GM21515 (cell line): ENCODE results near the gene HIVEP2.

Experiments
- ATAC-seq: cut with Tn5 transposase; IDR thresholded peaks from one replicate; pipeline ENCODE4 v1.9.1; 2021; ENCODE audit not compliant: unreplicated experiment

HIVEP2 gene

DNA sequence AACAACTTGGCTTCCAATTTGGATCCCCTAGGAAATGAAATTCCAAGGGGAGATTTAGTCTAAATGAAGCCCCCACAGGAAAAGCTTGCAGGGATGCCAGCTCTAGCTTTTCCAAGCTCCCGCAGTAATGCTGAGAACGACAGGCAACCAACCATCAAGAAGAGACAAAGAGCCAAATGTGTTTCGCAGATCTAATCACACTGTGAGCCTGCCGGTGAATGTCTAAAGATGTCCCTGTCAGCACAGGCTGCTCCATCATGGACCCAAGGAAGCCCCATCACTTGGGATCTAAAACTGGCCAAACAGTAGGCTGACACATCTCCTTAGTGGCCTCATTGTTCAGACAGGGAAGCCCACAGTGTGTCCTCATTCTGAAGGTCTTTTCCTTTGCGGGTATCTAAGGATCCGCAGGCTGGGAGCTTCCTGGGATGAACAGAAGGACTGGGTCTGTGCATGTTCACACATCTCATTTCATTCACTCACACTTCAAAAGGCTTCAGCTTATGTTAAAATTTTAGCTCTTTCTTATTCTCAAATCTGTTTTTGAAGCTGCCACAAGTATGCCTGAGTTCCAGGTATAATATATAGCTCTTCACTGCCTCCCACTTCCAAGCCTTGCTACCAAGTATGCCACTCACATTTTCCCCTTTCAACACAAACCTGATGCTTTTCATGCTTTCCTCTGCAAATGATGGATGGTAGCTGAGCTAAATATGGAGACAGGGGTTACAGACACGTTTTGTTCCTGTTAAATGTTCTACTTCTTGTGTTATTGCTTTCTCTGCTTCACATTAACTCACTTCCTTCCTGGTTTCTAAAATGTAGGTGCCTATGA lies 229.8 kb downstream of the HIVEP2 start:
- ATAC-seq: no peak

DNA sequence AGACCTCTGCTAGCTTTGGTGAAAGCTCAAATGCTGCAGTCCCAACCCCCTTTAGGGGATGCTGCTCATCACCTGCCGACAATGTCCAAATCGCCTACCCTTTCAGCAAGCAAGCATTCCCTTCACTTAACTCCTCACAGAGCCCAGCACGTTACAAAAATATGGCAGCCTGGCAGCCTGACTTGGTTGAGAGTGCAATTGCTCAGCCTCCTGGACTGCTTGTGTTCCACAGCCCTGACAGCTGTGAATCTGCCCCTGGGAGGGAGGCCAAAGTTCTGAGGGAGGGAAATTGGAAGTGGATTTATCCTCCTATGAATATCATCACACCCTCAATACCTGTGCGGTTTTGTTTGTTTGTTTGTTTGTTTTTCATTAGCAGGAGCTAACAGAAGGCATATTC lies 231.0 kb downstream of the HIVEP2 start:
- ATAC-seq: no peak

GRCh38 chr6:142712231-142712630 lies 232.7 kb downstream of the HIVEP2 start:
- ATAC-seq: no peak

- ATAC-seq: no peak
Observed at GRCh38 chr6:142708651-142709050, 236.3 kb downstream of the HIVEP2 start.

DNA sequence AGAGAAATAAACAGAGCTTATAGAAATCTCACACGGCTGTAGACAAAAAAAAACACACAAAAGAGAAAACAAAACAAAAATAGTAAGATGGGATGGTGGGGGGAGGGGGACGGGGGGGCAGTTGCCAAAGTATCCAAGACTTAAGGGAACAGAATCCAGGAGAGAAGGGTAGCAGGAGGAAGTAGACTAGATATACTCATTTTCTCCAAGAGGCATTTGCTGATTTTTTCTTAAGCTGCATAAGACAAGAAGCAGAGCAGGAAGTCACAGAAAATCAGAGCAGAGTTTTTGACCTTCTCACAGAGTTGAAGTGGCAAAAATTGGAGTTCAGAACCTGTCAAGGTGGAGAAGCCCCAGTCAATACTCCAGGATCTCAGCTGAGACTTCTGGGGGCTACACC lies 237.7 kb downstream of the HIVEP2 start:
- ATAC-seq: no peak

DNA sequence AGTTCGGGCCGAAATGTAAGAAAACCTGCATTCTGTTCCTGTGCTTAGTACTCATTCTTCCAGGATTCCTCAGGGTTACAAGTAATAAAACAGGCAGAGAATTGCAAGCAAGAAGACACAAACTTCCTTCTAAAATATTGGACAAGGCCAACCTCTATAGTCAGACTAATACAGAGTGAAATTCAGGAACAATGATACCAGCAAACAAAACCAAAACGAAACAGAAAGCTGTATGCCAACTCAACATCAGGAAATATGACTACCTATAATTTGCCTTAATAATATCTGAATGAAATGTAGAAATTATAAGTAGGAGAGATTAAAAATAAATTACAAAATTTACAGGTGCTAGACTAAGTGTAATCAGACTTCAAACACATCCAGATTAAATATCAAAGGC lies 238.8 kb downstream of the HIVEP2 start:
- ATAC-seq: no peak

DNA sequence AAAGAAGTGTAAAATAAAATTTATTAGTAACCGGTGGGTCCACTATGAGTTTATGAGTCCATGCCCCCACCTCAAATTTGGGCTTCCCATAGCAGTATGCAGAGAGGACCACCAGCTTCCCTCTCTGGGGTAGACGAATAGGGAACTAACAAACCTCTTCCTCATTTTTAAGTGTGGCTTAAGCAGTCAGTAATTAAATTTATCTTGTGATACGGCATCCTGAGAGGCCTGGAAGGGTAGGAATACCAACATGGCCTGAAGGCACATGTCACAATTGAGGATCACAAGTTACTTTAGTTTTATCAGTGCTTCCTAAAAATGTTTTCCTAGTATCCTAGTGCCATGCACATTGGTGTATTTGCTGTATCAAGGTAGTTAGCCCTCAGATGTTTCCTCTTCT lies 239.9 kb downstream of the HIVEP2 start:
- ATAC-seq: no peak

- ATAC-seq: no peak
Observed at GRCh38 chr6:142702501-142703460, 242.2 kb downstream of the HIVEP2 start.
